ENCODE measurements around the gene JARID2. TPM values are rescaled to one million over a fixed set of nuclear protein-coding genes. Genes with fewer than 3 reads are reported as not detected.

The JARID2 gene
- total and polyA plus RNA-seq, 2 of the 13 experiments (the other 11 are each of a cell fraction or from before 2014, with no cell fraction given) = 7.5 to 10.3 TPM

DNA sequence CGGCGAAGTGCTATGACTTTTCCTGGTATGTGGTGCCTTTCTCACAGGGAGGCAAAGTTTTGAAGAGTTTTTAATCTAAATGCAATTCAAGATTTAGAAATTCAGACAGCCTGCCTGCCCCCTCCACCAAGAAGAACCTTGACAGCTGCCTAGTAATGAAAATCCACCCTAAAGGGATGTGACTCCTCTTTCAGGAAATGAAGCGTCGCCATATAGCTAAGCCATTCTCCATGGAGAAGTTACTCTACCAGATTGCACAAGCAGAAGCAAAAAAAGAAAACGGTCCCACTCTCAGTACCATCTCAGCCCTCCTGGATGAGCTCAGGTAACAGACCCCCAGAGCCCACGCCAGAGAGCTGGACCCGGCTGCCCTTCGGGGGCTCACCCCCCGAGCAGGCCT is 266.9 kb downstream of the JARID2 start (continued):
- TF ChIP-seq RARA (CRISPR knock-in tag; IDR thresholded peaks at IDR 0.05) = no peak
- TF ChIP-seq, protein P1, sequence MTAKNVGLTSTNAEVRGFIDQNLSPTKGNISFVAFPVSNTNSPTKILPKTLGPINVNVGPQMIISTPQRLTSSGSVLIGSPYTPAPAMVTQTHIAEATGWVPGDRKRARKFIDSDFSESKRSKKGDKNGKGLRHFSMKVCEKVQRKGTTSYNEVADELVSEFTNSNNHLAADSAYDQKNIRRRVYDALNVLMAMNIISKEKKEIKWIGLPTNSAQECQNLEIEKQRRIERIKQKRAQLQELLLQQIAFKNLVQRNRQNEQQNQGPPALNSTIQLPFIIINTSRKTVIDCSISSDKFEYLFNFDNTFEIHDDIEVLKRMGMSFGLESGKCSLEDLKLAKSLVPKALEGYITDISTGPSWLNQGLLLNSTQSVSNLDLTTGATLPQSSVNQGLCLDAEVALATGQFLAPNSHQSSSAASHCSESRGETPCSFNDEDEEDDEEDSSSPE (CRISPR knock-in tag; IDR thresholded peaks at IDR 0.05) = no peak
- no peak for TF ChIP-seq ERF (CRISPR knock-in tag; IDR thresholded peaks at IDR 0.05)
- TF ChIP-seq SRSF1 (optimal IDR thresholded peaks at IDR 0.05; ENCODE audit: low read depth, low read length) = no peak
- no peak for TF ChIP-seq ZNF432 (CRISPR knock-in tag; IDR thresholded peaks at IDR 0.05; ENCODE audit: borderline replicate concordance)
- TF ChIP-seq, protein P2, sequence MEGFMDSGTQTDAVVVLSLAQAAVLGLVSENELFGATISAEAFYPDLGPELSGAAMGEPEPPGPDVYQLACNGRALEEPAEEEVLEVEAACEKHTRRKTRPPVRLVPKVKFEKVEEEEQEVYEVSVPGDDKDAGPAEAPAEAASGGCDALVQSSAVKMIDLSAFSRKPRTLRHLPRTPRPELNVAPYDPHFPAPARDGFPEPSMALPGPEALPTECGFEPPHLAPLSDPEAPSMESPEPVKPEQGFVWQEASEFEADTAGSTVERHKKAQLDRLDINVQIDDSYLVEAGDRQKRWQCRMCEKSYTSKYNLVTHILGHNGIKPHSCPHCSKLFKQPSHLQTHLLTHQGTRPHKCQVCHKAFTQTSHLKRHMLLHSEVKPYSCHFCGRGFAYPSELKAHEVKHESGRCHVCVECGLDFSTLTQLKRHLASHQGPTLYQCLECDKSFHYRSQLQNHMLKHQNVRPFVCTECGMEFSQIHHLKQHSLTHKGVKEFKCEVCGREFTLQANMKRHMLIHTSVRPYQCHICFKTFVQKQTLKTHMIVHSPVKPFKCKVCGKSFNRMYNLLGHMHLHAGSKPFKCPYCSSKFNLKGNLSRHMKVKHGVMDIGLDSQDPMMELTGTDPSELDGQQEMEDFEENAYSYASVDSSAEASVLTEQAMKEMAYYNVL (CRISPR knock-in tag; IDR thresholded peaks at IDR 0.05; ENCODE audit: borderline replicate concordance) = no peak
- no peak for TF ChIP-seq JUND (CRISPR knock-in tag; IDR thresholded peaks at IDR 0.05)

- Histone ChIP-seq H4K20me1 (ENCODE audit: insufficient read depth, low read length) (no peaks in the 10 kb centered on the region), H3K9ac (ENCODE audit: insufficient read depth, low read depth, low read length) (no peak overlapping the region), H3K27ac (ENCODE audit: extremely low read length, insufficient read depth, low read length) (no peak overlapping the region), H2AFZ (ENCODE audit: low read length) (no peak overlapping the region), H3K4me1 (ENCODE audit: insufficient read depth, low read length) (no peaks in the 10 kb centered on the region), H3K9me3 (ENCODE audit: low read length) (no peaks in the 10 kb centered on the region), H3K4me3 (replicated peaks in 1 of 3; ENCODE audit: insufficient read depth in 1 of 3, low read depth in 2 of 3, low read length in 3 of 3) (no peak overlapping the region), H3K4me2 (ENCODE audit: low read depth, low read length) (no peak overlapping the region), H3K79me2 (ENCODE audit: insufficient read depth, low read length) (no peaks in the 10 kb centered on the region), H3K27me3 (ENCODE audit: control insufficient read depth in 1 of 2, insufficient read depth in 2 of 2, low read length in 2 of 2) (no peaks in the 10 kb centered on the region), H3K36me3 (replicated peaks in 1 of 2; ENCODE audit: control insufficient read depth in 1 of 2, insufficient read depth in 2 of 2, low read length in 2 of 2) (peaks cover 22 to 65% of the 10 kb centered on the region in 2 experiments; a peak in 4 of 5 replicates)
- no TSS peak for BruUV-seq (replicated peaks)
- intact Hi-C loops (cut with micrococcal nuclease; ENCODE audit: unreplicated experiment) (no loop called here), in situ Hi-C loops (cut with HindIII; ENCODE audit: extremely low pct_ligation_motif_present, low pct_unique_long_range_greater_than_20kb) (no loop called here)
- DNase-seq (ENCODE audit: low spot score) (no peak), ATAC-seq (no peak), FAIRE-seq (no peak)
- ChIA-PET POLR2A (no interaction called here), CTCF (ENCODE audit: low intra/inter-chr PET ratio, low total read pairs) (no interaction called here)
- no peak for TF ChIP-seq IKZF4 (CRISPR knock-in tag; IDR thresholded peaks at IDR 0.05; ENCODE audit: borderline replicate concordance, low read depth, not compliant biosample characterization)
- TF ChIP-seq, protein P3, sequence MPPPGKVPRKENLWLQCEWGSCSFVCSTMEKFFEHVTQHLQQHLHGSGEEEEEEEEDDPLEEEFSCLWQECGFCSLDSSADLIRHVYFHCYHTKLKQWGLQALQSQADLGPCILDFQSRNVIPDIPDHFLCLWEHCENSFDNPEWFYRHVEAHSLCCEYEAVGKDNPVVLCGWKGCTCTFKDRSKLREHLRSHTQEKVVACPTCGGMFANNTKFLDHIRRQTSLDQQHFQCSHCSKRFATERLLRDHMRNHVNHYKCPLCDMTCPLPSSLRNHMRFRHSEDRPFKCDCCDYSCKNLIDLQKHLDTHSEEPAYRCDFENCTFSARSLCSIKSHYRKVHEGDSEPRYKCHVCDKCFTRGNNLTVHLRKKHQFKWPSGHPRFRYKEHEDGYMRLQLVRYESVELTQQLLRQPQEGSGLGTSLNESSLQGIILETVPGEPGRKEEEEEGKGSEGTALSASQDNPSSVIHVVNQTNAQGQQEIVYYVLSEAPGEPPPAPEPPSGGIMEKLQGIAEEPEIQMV (CRISPR knock-in tag; IDR thresholded peaks at IDR 0.05; ENCODE audit: low read depth) = no peak
- peak; percentile 67 for TF ChIP-seq AGO2 (optimal IDR thresholded peaks at IDR 0.05; ENCODE audit: low read depth, low read length)
- no peak for TF ChIP-seq FOXJ3 (CRISPR knock-in tag; IDR thresholded peaks at IDR 0.05; ENCODE audit: borderline replicate concordance)
- 95% methylated on average over 32 of the region's 34 CpGs for WGBS (ENCODE audit: low lambda C conversion rate)
Measured at GRCh38 chr6:15513131-15513771, 267.4 kb downstream of the JARID2 start.

All from HepG2 (cell line).